Nephron progenitor cell (in vitro differentiated cells): ENCODE data around the gene SPATA33.

Experiments used
- DNase-seq: peaks from one replicate; pipeline ENCODE4 v3.0.0; 2021
- H3K27ac Mint-ChIP-seq: 2 replicates; pipeline ENCODE4 v1.8.0; 2021; ENCODE audit warnings: mild to moderate bottlenecking, moderate library complexity, mixed read lengths
- H3K27me3 Mint-ChIP-seq: 2 replicates; pipeline ENCODE4 v1.8.0; 2021; ENCODE audit warnings: mild to moderate bottlenecking, low read depth, mixed read lengths; ENCODE audit not compliant: poor library complexity
- H3K36me3 Mint-ChIP-seq: 2 replicates; pipeline ENCODE4 v1.8.0; 2021; ENCODE audit warnings: low read depth, mixed read lengths
- H3K4me1 Mint-ChIP-seq: 2 replicates; pipeline ENCODE4 v1.8.0; 2021; ENCODE audit warnings: mixed read lengths
- H3K4me3 Mint-ChIP-seq: 2 replicates; pipeline ENCODE4 v1.8.0; 2021; ENCODE audit warnings: mild to moderate bottlenecking, moderate library complexity, mixed read lengths
- H3K9me3 Mint-ChIP-seq: 2 replicates; pipeline ENCODE4 v1.8.0; 2021; ENCODE audit warnings: mild to moderate bottlenecking, moderate library complexity, mixed read lengths
- TF ChIP-seq, protein P1 (sequence below): fragments of 200-600 bp; sonication (generic); IDR thresholded peaks from 2 replicates; pipeline ENCODE4 v1.5.0; 2021; ENCODE audit warnings: antibody characterized with exemption

Gene SPATA33

GRCh38 chr16:89657442-89658220 is at the start of gene SPATA33, which contains the start of gene CHMP1A:
TSS of gene SPATA33 (plus strand) at chr16:89657836. CDS start at chr16:89657912, 76 bp downstream.
TSS of gene CHMP1A (minus strand) at chr16:89657708. CDS start at chr16:89657588, 120 bp downstream.
- H3K9me3 Mint-ChIP-seq = peaks cover 36% of the 10 kb centered on the region
- peaks cover 20% of the 10 kb centered on the region for H3K4me1 Mint-ChIP-seq
- peak within 1 kb of the TSS; percentile 93 for H3K4me3 Mint-ChIP-seq
- peaks cover 61% of the 10 kb centered on the region for H3K36me3 Mint-ChIP-seq
- no peaks in the 10 kb centered on the region for H3K27me3 Mint-ChIP-seq
- peak; percentile 94 for DNase-seq
- TF ChIP-seq, protein P1, sequence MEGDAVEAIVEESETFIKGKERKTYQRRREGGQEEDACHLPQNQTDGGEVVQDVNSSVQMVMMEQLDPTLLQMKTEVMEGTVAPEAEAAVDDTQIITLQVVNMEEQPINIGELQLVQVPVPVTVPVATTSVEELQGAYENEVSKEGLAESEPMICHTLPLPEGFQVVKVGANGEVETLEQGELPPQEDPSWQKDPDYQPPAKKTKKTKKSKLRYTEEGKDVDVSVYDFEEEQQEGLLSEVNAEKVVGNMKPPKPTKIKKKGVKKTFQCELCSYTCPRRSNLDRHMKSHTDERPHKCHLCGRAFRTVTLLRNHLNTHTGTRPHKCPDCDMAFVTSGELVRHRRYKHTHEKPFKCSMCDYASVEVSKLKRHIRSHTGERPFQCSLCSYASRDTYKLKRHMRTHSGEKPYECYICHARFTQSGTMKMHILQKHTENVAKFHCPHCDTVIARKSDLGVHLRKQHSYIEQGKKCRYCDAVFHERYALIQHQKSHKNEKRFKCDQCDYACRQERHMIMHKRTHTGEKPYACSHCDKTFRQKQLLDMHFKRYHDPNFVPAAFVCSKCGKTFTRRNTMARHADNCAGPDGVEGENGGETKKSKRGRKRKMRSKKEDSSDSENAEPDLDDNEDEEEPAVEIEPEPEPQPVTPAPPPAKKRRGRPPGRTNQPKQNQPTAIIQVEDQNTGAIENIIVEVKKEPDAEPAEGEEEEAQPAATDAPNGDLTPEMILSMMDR = no peak
- H3K27ac Mint-ChIP-seq = no peak within 1 kb of the TSS

- peaks cover 48% of the 10 kb centered on the region for H3K4me1 Mint-ChIP-seq
- TF ChIP-seq, protein P1 = no peak
- no peak overlapping the region for H3K4me3 Mint-ChIP-seq
- no peaks in the 10 kb centered on the region for H3K9me3 Mint-ChIP-seq
- no peak overlapping the region for H3K27ac Mint-ChIP-seq
- no peaks in the 10 kb centered on the region for H3K27me3 Mint-ChIP-seq
- no peak for DNase-seq
- no peaks in the 10 kb centered on the region for H3K36me3 Mint-ChIP-seq
These were observed 49.5 kb upstream of the SPATA33 start for GRCh38 chr16:89607937-89608740.

DNA sequence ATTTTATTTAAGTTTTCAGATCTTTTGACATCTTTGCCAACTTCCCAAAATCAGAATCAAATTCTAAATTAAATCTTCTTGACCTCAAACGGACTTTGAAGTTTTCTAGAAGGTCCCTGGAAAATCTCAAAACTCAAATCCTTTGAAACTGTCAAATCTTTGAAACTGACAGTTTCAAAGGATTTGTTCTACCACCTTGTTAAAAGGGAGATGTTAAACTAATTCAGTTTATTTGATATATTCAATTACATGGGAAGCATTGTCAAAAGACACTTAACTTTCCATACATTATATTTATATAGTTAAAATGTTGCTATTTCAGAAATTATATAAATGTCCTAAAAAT is 47.6 kb upstream of the SPATA33 start:
- Mint-ChIP-seq H3K9me3 (no peaks in the 10 kb centered on the region), H3K4me1 (peaks cover 48% of the 10 kb centered on the region), H3K36me3 (no peaks in the 10 kb centered on the region), H3K27ac (no peak overlapping the region), H3K4me3 (no peak overlapping the region), H3K27me3 (no peaks in the 10 kb centered on the region)
- TF ChIP-seq, protein P1 = no peak
- DNase-seq = no peak

GRCh38 chr16:89612415-89613166 is 45.0 kb upstream of the SPATA33 start:
- H3K4me1 Mint-ChIP-seq = peaks cover 58% of the 10 kb centered on the region
- H3K9me3 Mint-ChIP-seq = no peaks in the 10 kb centered on the region
- TF ChIP-seq, protein P1 = no peak
- no peak for DNase-seq
- H3K27me3 Mint-ChIP-seq = no peaks in the 10 kb centered on the region
- no peaks in the 10 kb centered on the region for H3K36me3 Mint-ChIP-seq
- H3K4me3 Mint-ChIP-seq = peak overlapping the region; percentile 14
- no peak overlapping the region for H3K27ac Mint-ChIP-seq

GRCh38 chr16:89613231-89613953 is 44.2 kb upstream of the SPATA33 start, which contains the start of gene DPEP1:
TSS of gene DPEP1 (plus strand) at chr16:89613642. CDS start at chr16:89630411, 16,769 bp downstream.
- peak within 1 kb of the TSS; percentile 70 for H3K27ac Mint-ChIP-seq
- peaks cover 52% of the 10 kb centered on the region for H3K4me1 Mint-ChIP-seq
- H3K4me3 Mint-ChIP-seq = peak within 1 kb of the TSS; percentile 14
- H3K9me3 Mint-ChIP-seq = no peaks in the 10 kb centered on the region
- H3K36me3 Mint-ChIP-seq = no peaks in the 10 kb centered on the region
- TF ChIP-seq, protein P1 = no peak
- H3K27me3 Mint-ChIP-seq = no peaks in the 10 kb centered on the region
- no peak for DNase-seq
